ENCODE data around the gene NEDD4L. TPM values are rescaled to one million over a fixed set of nuclear protein-coding genes. Genes with fewer than 3 reads are reported as not detected.

Gene NEDD4L
- polyA plus RNA-seq, 1 experiment, result 14.1 TPM

GRCh38 chr18:58396966-58397365 lies 352.9 kb downstream of the NEDD4L start:
- ChIA-PET POLR2A (no interaction called here), CTCF (interaction anchor here (0.7 to 0.9 kb wide), 3 partner anchors 9 to 28 kb away, joined by 3 to 5 read pairs (median 4); no protein-coding TSS in a partner anchor)
- H3K27me3 ChIP-seq (ENCODE audit: control insufficient read depth, insufficient read depth, low read length), result no peaks in the 10 kb centered on the region
- no peak for DNase-seq (ENCODE audit: low read depth)
- H3K4me3 ChIP-seq (ENCODE audit: low read depth, low read length), result no peak overlapping the region
- no peaks in the 10 kb centered on the region for H3K36me3 ChIP-seq (ENCODE audit: control insufficient read depth, insufficient read depth, low read length)
- no peak for TF ChIP-seq CTCF (IDR thresholded peaks at IDR 0.05; ENCODE audit: insufficient read depth, low read depth, low read length)

- no peaks in the 10 kb centered on the region for H3K27me3 ChIP-seq (ENCODE audit: control insufficient read depth, insufficient read depth, low read length)
- no peak for DNase-seq (ENCODE audit: low read depth)
- POLR2A ChIA-PET, result no interaction called here
- CTCF ChIA-PET, result interaction anchor here (0.7 to 1.5 kb wide), 2 partner anchors 10 kb away, joined by 3 read pairs; no protein-coding TSS in a partner anchor
- H3K36me3 ChIP-seq (ENCODE audit: control insufficient read depth, insufficient read depth, low read length), result no peaks in the 10 kb centered on the region
- no peak for TF ChIP-seq CTCF (IDR thresholded peaks at IDR 0.05; ENCODE audit: insufficient read depth, low read depth, low read length)
- H3K4me3 ChIP-seq (ENCODE audit: low read depth, low read length), result no peak overlapping the region
These were observed 353.5 kb downstream of the NEDD4L start for GRCh38 chr18:58397385-58398132.

GRCh38 chr18:58398648-58399398 lies 354.8 kb downstream of the NEDD4L start:
- CTCF ChIA-PET, result interaction anchor here (1.5 kb wide), 1 partner anchor 11 kb away, joined by 3 read pairs; no protein-coding TSS in a partner anchor

GRCh38 chr18:58400331-58400870 lies 356.4 kb downstream of the NEDD4L start:
- Histone ChIP-seq H3K27me3 (ENCODE audit: control insufficient read depth, insufficient read depth, low read length) (no peaks in the 10 kb centered on the region), H3K36me3 (ENCODE audit: control insufficient read depth, insufficient read depth, low read length) (no peaks in the 10 kb centered on the region), H3K4me3 (ENCODE audit: low read depth, low read length) (no peak overlapping the region)
- DNase-seq (ENCODE audit: low read depth), result peak; percentile 74
- POLR2A ChIA-PET, result interaction anchor here (0.6 kb wide), 1 partner anchor 166 kb away, joined by 3 read pairs; no protein-coding TSS in a partner anchor
- CTCF ChIA-PET, result interaction anchor here (0.5 to 3.8 kb wide), 6 partner anchors 54 to 363 kb away, joined by 3 to 12 read pairs (median 3); no protein-coding TSS in a partner anchor
- TF ChIP-seq CTCF (IDR thresholded peaks at IDR 0.05; ENCODE audit: insufficient read depth, low read depth, low read length), result no peak

More at GRCh38 chr18:58398648-58399398, 354.8 kb downstream of the NEDD4L start:
- Histone ChIP-seq H3K27me3 (ENCODE audit: control insufficient read depth, insufficient read depth, low read length) (no peaks in the 10 kb centered on the region), H3K36me3 (ENCODE audit: control insufficient read depth, insufficient read depth, low read length) (no peaks in the 10 kb centered on the region), H3K4me3 (ENCODE audit: low read depth, low read length) (no peak overlapping the region)
- POLR2A ChIA-PET, result no interaction called here
- no peak for TF ChIP-seq CTCF (IDR thresholded peaks at IDR 0.05; ENCODE audit: insufficient read depth, low read depth, low read length)
- DNase-seq (ENCODE audit: low read depth), result no peak

GRCh38 chr18:58401191-58401590 lies 357.2 kb downstream of the NEDD4L start:
- H3K27me3 ChIP-seq (ENCODE audit: control insufficient read depth, insufficient read depth, low read length), result no peaks in the 10 kb centered on the region
- no peak overlapping the region for H3K4me3 ChIP-seq (ENCODE audit: low read depth, low read length)
- DNase-seq (ENCODE audit: low read depth), result no peak
- H3K36me3 ChIP-seq (ENCODE audit: control insufficient read depth, insufficient read depth, low read length), result no peaks in the 10 kb centered on the region
- ChIA-PET CTCF (interaction anchor here (3.8 kb wide), 1 partner anchor 92 kb away, joined by 12 read pairs; no protein-coding TSS in a partner anchor), POLR2A (no interaction called here)
- no peak for TF ChIP-seq CTCF (IDR thresholded peaks at IDR 0.05; ENCODE audit: insufficient read depth, low read depth, low read length)

Measured in BJ (cell line).